Trophoblast cell (in vitro differentiated cells and primary cell): Measurements from ENCODE around the gene WDR37.

Experiments
- DNase-seq, 2 donors: peaks; one replicate each; pipeline ENCODE4 v3.0.0-alpha.2; 2016
- H2AFZ ChIP-seq: 2 replicates; pipeline ENCODE4 v1.6.1; 2013; ENCODE audit warnings: low read length, moderate library complexity, mild to moderate bottlenecking; ENCODE audit not compliant: insufficient read depth, poor library complexity
- H2AK5ac ChIP-seq: 2 replicates; pipeline ENCODE4 v1.6.1; 2013; ENCODE audit warnings: mild to moderate bottlenecking, low read length
- H2BK120ac ChIP-seq: 2 replicates; pipeline ENCODE4 v1.6.1; 2013; ENCODE audit warnings: low read length, mild to moderate bottlenecking, moderate library complexity; ENCODE audit not compliant: insufficient read depth, poor library complexity
- H2BK12ac ChIP-seq: 2 replicates; pipeline ENCODE4 v1.6.1; 2013; ENCODE audit warnings: mild to moderate bottlenecking, low read length, moderate library complexity
- H2BK5ac ChIP-seq: 2 replicates; pipeline ENCODE4 v1.6.1; 2013; ENCODE audit warnings: low read length, low read depth, moderate library complexity, mild to moderate bottlenecking; ENCODE audit not compliant: poor library complexity
- H3K14ac ChIP-seq: 2 replicates; pipeline ENCODE4 v1.6.1; 2013; ENCODE audit warnings: mild to moderate bottlenecking, low read length
- H3K18ac ChIP-seq: 2 replicates; pipeline ENCODE4 v1.6.1; 2013; ENCODE audit warnings: mild to moderate bottlenecking, low read length
- H3K23ac ChIP-seq: 2 replicates; pipeline ENCODE4 v1.6.1; 2013; ENCODE audit warnings: low read length
- H3K27ac ChIP-seq: 2 replicates; pipeline ENCODE4 v1.5.1; 2013; ENCODE audit warnings: low read depth, mild to moderate bottlenecking, inconsistent platforms, low read length, moderate library complexity
- H3K27me3 ChIP-seq: 2 replicates; pipeline ENCODE4 v1.6.1; 2013; ENCODE audit warnings: inconsistent platforms, mild to moderate bottlenecking, low read length, moderate library complexity; ENCODE audit not compliant: insufficient read depth
- H3K36me3 ChIP-seq, 2 experiments: 1 replicate in 1 of 2; 2 replicates in 1 of 2; pipeline ENCODE4 v1.6.1; 2013; ENCODE audit warnings: low read length in 2 of 2, mild to moderate bottlenecking in 2 of 2, moderate library complexity in 1 of 2; ENCODE audit not compliant: insufficient read depth in 2 of 2, control insufficient read depth in 1 of 2
- H3K4ac ChIP-seq: 2 replicates; pipeline ENCODE4 v1.6.1; 2013; ENCODE audit warnings: low read depth, mild to moderate bottlenecking, low read length, moderate library complexity
- H3K4me1 ChIP-seq, 2 experiments: 1 replicate in 1 of 2; 2 replicates in 1 of 2; pipeline ENCODE4 v1.6.1; 2013; ENCODE audit warnings: low read length in 2 of 2, mild to moderate bottlenecking in 2 of 2, moderate library complexity in 1 of 2; ENCODE audit not compliant: insufficient read depth in 2 of 2, control insufficient read depth in 1 of 2
- H3K4me2 ChIP-seq: 2 replicates; pipeline ENCODE4 v1.6.1; 2013; ENCODE audit warnings: inconsistent platforms, mild to moderate bottlenecking, low read length, moderate library complexity
- H3K4me3 ChIP-seq: 2 replicates; pipeline ENCODE4 v1.5.1; 2013; ENCODE audit warnings: mild to moderate bottlenecking, low read depth, low read length, inconsistent platforms
- H3K79me1 ChIP-seq: one replicate; pipeline ENCODE4 v1.6.1; 2013; ENCODE audit warnings: low read length
- H3K79me2 ChIP-seq: 2 replicates; pipeline ENCODE4 v1.6.1; 2013; ENCODE audit warnings: low read length, mild to moderate bottlenecking; ENCODE audit not compliant: control insufficient read depth, insufficient read depth, poor library complexity
- H3K9ac ChIP-seq: 2 replicates; pipeline ENCODE4 v1.6.1; 2013; ENCODE audit warnings: mild to moderate bottlenecking, low read length
- H3K9me3 ChIP-seq: 2 replicates; pipeline ENCODE4 v1.6.1; 2013; ENCODE audit warnings: low read depth, mild to moderate bottlenecking, control low read depth, inconsistent platforms, low read length; ENCODE audit not compliant: insufficient read depth
- H4K12ac ChIP-seq: 2 replicates; pipeline ENCODE4 v1.6.1; 2013; ENCODE audit warnings: low read depth, mild to moderate bottlenecking, low read length, moderate library complexity
- H4K8ac ChIP-seq: 2 replicates; pipeline ENCODE4 v1.6.1; 2013; ENCODE audit warnings: low read depth, mild to moderate bottlenecking, low read length, moderate library complexity
- H4K91ac ChIP-seq: one replicate; pipeline ENCODE4 v1.6.1; 2013; ENCODE audit warnings: low read depth, mild to moderate bottlenecking, low read length, moderate library complexity
- WGBS: extraction: QIAGEN DNeasy Blood & Tissue Kit; methylation state at CpG from one replicate; pipeline ENCODE4 v1.1.7; 2013; ENCODE audit warnings: missing lambda C conversion rate; ENCODE audit not compliant: insufficient read length, insufficient coverage; ENCODE audit errors: extremely low coverage; 5-methylcytosine and 5-hydroxymethylcytosine counted together

The WDR37 gene

GRCh38 chr10:1163831-1164230 is 107.6 kb downstream of the WDR37 start:
- H2BK5ac ChIP-seq, result no peak overlapping the region
- H4K8ac ChIP-seq, result no peak overlapping the region
- H3K79me1 ChIP-seq, result no peaks in the 10 kb centered on the region
- no peak overlapping the region for H2AK5ac ChIP-seq
- H3K4me3 ChIP-seq, result no peak overlapping the region
- no peak overlapping the region for H3K4ac ChIP-seq
- H3K27ac ChIP-seq, result no peak overlapping the region
- peaks cover 6% of the 10 kb centered on the region for H3K9me3 ChIP-seq
- H2BK120ac ChIP-seq, result no peak overlapping the region
- no peaks in the 10 kb centered on the region for H3K36me3 ChIP-seq
- H2AFZ ChIP-seq, result no peak overlapping the region
- H3K14ac ChIP-seq, result no peak overlapping the region
- H3K4me1 ChIP-seq, result no peaks in the 10 kb centered on the region
- H3K27me3 ChIP-seq, result no peaks in the 10 kb centered on the region
- H3K18ac ChIP-seq, result no peak overlapping the region
- H3K4me2 ChIP-seq, result no peak overlapping the region
- no peak overlapping the region for H3K9ac ChIP-seq
- no peak overlapping the region for H4K12ac ChIP-seq
- no CpG with 5 or more reads among the region's 5 CpGs for WGBS
- H3K79me2 ChIP-seq, result no peaks in the 10 kb centered on the region
- no peak overlapping the region for H2BK12ac ChIP-seq
- DNase-seq, result no peak
- H4K91ac ChIP-seq, result no peak overlapping the region
- H3K23ac ChIP-seq, result no peak overlapping the region

GRCh38 chr10:1166101-1166827 is 110.1 kb downstream of the WDR37 start:
- Histone ChIP-seq H2AK5ac (no peak overlapping the region), H3K4me2 (no peak overlapping the region), H4K91ac (no peak overlapping the region), H3K9me3 (no peaks in the 10 kb centered on the region), H4K12ac (no peak overlapping the region), H3K36me3 (no peaks in the 10 kb centered on the region), H2BK120ac (no peak overlapping the region), H3K4ac (no peak overlapping the region), H3K23ac (no peak overlapping the region), H3K14ac (no peak overlapping the region), H2BK5ac (no peak overlapping the region), H3K4me1 (no peaks in the 10 kb centered on the region), H2BK12ac (no peak overlapping the region), H3K4me3 (no peak overlapping the region), H2AFZ (no peak overlapping the region), H3K27ac (no peak overlapping the region), H3K18ac (no peak overlapping the region), H3K79me1 (no peaks in the 10 kb centered on the region), H3K9ac (no peak overlapping the region), H4K8ac (no peak overlapping the region), H3K79me2 (no peaks in the 10 kb centered on the region), H3K27me3 (no peaks in the 10 kb centered on the region)
- no CpG with 5 or more reads among the region's 15 CpGs for WGBS
- DNase-seq, result no peak

- no peak for DNase-seq
- Histone ChIP-seq H2BK5ac (no peak overlapping the region), H2BK120ac (no peak overlapping the region), H3K23ac (no peak overlapping the region), H3K9ac (no peak overlapping the region), H4K12ac (no peak overlapping the region), H4K8ac (no peak overlapping the region), H2BK12ac (no peak overlapping the region), H3K4me2 (no peak overlapping the region), H3K36me3 (no peaks in the 10 kb centered on the region), H4K91ac (no peak overlapping the region), H3K14ac (no peak overlapping the region), H3K4me1 (no peaks in the 10 kb centered on the region), H3K27me3 (no peaks in the 10 kb centered on the region), H3K4me3 (no peak overlapping the region), H3K4ac (no peak overlapping the region), H2AFZ (no peak overlapping the region), H3K27ac (no peak overlapping the region), H2AK5ac (no peak overlapping the region), H3K79me1 (no peaks in the 10 kb centered on the region), H3K9me3 (no peaks in the 10 kb centered on the region), H3K79me2 (no peaks in the 10 kb centered on the region), H3K18ac (no peak overlapping the region)
- no CpG with 5 or more reads among the region's 9 CpGs for WGBS
These were observed 110.7 kb downstream of the WDR37 start for GRCh38 chr10:1166828-1167275.

DNA sequence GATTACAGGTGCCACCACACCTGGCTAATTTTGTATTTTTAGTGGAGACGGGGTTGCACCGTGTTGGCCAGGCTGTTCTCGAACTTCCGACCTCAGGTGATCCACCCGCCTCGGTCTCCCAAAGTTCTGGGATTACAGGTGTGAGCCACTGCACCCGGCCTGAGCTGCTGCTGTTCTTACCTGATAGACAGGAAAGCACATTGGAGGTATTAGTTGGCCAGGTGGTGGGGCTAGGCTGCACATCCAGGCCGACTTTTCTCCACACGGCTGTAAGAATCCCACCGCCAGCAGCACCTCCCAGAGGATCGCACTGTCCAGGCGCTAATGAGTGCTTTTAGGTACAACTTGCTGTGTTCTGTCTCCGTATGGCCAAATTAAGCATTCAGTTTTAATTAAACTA is 112.6 kb downstream of the WDR37 start:
- H4K91ac ChIP-seq, result no peak overlapping the region
- H3K4ac ChIP-seq, result no peak overlapping the region
- no peak overlapping the region for H2AK5ac ChIP-seq
- H3K9ac ChIP-seq, result no peak overlapping the region
- H3K18ac ChIP-seq, result no peak overlapping the region
- no peaks in the 10 kb centered on the region for H3K27me3 ChIP-seq
- H3K79me2 ChIP-seq, result no peaks in the 10 kb centered on the region
- no peaks in the 10 kb centered on the region for H3K36me3 ChIP-seq
- DNase-seq, result no peak
- no peaks in the 10 kb centered on the region for H3K4me1 ChIP-seq
- no peak overlapping the region for H4K12ac ChIP-seq
- no peak overlapping the region for H3K27ac ChIP-seq
- H3K9me3 ChIP-seq, result no peaks in the 10 kb centered on the region
- no peak overlapping the region for H3K4me2 ChIP-seq
- no peak overlapping the region for H3K4me3 ChIP-seq
- no peak overlapping the region for H3K23ac ChIP-seq
- no peak overlapping the region for H2BK120ac ChIP-seq
- no peak overlapping the region for H2BK5ac ChIP-seq
- H3K14ac ChIP-seq, result no peak overlapping the region
- WGBS, result no CpG with 5 or more reads among the region's 13 CpGs
- no peak overlapping the region for H2AFZ ChIP-seq
- H4K8ac ChIP-seq, result no peak overlapping the region
- H2BK12ac ChIP-seq, result no peak overlapping the region
- H3K79me1 ChIP-seq, result no peaks in the 10 kb centered on the region
